NCI-H2196 treated with DMSO at 0.1 percent for 48 hours (cell line): Measurements from ENCODE around the gene OTOS.

Experiments used
- DNase-seq: peaks from one replicate; lab custom pipeline; 2025; ENCODE audit not compliant: unreplicated experiment; lab: John Stamatoyannopoulos, UW

OTOS gene

DNA sequence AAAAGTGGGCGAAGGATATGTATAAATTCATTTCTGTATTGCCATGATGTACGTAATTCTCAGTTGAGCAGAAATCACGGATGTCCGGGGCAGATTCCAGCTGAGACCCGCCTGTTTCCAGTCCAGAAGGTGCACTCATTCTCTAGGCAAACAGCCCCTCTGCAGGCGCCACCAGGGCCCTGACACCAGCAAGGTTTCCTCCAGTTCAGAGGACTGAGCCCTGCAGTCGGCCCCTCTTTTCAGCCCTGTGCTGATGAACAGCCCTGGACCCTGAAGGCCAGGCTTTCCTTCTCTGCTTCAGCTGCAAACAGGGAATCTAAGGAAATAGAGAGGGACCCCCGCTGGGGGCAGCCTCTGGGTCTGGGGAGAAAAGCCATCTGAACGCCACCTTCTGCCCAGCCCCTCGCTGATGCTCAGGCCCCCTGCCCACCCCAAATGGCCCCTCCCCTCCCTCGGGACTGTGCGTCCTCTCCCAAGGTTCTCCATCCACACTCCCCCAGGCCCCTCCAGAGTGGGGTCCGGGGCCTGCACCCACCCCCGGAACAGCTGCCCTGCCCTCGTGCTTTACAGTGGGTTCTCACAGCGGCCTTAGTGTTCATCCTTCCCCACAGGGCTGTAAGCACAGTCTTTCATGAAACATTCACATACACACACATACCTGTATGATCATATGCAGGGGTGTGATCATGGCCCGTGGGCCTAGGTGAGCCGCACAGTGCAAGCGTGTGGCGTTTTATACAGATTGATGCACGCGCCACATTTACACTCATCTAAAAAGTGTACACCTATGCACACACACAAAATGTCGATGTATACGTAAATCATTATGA, 16.4 kb downstream of the OTOS start:
- no peak for DNase-seq

DNA sequence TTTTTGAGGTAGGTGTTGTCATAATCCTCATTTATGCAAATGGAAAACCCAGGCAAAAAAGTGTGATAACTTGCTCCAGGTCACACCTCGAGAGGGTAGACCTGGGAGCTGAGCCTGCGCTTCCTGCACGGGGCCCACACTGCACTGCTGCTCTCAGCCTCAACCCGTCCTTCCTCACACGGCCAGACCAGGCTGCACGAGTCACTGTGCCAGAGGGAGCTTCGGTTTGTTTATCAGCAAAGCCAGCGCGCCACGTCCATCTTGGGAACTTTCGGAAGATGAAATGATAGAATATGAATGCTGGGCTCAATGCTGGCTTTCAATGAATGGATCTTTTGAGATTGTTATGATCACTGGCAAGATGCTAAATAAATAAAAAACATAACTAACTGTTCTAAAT, 18.8 kb downstream of the OTOS start:
- no peak for DNase-seq

DNA sequence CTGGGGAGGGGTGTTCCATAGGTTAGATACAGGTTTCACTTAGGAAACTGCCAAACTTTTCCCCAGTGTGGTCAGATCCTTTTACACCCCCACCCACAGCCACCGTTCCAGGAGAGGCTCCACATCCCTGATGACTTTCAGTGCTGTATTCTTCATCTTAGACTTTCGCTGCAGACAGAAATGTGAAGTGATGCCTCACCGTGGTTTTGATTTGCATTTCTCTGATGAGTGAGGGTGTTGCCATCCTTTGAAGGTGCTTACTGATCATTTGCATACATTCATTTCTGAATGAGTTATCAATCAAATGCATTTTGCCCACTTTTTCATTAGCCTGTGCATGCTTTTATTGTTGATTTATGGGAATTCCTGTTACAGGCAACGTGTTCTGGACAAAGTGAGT, 19.3 kb downstream of the OTOS start:
- no peak for DNase-seq

DNA sequence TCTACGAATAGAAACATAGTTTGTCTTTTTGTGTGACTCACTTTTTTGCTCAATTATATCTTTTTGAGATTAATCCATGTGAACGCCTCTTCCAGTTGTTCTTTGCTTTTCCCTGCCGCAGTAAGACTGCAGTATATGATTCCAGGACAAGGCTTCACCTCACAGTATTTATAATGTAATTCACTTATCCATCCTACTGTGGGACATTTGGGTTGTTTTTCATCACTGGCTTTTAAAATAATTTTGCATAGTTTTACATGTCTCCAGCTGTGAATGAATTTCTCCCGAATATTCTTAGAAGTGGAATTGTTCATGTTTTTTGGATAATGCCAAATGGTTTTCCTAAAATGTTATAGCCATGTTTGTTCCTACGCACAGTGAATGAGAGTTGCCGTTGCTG, 26.2 kb downstream of the OTOS start:
- no peak for DNase-seq

GRCh38 chr2:240112914-240113690, 27.4 kb downstream of the OTOS start:
- no peak for DNase-seq

GRCh38 chr2:240111253-240111652, 29.2 kb downstream of the OTOS start:
- DNase-seq, result no peak

- no peak for DNase-seq
Measured at GRCh38 chr2:240109386-240109785, 31.1 kb downstream of the OTOS start.

- no peak for DNase-seq
Measured at GRCh38 chr2:240107477-240107796, 33.0 kb downstream of the OTOS start.

- no peak for DNase-seq
Measured at GRCh38 chr2:240106765-240107476, 33.5 kb downstream of the OTOS start.

DNA sequence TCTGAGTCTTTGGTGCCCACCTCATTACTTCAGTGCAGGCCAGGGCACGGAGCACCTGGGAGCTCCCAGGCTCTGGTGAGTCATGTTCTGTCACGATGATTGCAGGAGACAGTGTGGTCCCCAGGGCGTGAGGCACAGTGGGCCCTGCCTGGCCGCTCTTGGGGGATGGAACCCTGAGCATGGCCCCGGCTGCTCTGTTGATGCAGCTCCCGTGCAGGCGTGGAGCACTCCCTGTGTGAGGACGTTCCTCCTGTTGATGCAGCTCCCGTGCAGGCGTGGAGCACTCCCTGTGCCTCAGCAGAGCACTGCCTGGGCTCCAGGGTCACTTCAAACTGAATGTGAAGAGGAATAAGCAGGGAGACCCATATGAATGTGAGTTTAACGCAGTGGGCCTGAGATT, 34.5 kb downstream of the OTOS start:
- no peak for DNase-seq

- DNase-seq, result no peak
Measured at GRCh38 chr2:240103136-240103535, 37.3 kb downstream of the OTOS start.

- no peak for DNase-seq
Measured at GRCh38 chr2:240098349-240098748, 42.1 kb downstream of the OTOS start.

DNA sequence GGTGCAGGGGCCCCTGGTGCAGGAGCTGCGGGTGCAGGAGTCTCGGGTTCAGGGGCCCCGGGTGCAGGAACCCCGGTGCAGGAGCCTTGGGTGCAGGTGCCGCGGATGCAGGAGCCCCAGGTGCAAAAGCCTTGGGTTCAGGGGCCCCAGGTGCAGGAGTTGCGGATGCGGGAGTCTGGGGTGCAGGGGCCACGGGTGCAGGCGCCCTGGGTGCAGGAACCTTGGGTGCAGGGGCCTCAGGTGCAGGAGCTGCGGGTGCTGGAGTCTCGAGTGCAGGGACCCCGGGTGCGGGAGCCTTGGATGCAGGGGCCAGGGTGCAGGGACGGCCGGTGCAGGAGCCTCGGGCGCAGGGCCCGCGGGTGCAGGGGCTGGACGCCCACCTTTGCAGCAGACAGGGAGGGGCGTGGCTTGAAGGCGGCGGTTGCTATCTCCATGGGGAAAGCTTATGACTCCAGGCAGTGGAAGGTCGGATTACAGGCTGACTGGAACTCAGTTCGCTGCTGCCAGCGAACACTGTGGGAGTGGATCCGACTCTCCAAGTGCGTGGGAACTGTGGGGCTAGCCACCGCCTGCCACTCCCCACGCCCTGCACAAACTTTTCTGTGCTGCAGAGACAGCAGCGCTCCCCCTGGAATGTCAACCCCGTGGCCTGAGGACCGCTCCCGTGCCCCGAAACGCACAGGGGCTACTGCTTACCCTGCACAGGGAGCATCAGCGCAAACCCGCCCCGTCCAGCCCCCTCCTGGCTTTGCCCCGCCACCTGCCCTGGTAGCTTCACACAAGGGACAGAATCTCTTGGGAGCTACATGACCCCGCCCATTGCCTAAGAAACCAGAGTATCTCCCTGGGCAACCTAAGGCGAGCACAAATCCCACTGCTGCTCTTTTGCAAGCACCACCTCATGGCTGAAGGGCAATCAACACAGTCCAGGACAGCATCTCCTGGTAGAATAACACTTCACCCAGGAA, 44.6 kb downstream of the OTOS start:
- DNase-seq, result no peak

DNA sequence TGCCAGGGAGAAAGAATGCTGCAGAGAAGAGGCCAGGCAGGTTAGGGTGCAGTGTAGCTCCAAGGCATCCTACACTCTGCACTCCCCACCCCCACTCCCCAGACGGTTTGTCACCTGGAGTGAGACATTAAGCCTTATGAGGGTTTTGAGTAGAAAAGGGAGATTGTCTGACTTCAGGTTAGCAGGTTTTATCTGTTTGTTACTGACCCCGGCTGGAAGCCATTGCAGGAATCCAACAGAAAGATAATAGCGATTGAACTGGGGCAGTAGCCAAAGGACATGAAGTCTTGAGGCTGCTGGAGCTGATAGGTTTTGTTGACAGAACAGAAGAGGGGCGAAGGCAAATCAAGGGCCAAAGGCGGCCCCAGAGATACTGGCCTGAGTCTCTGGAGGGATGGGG, 51.2 kb downstream of the OTOS start:
- DNase-seq, result no peak
